HCT116 (cell line): ENCODE data around the gene GABRA4. TPM values are rescaled to one million over a fixed set of nuclear protein-coding genes. Genes with fewer than 3 reads are reported as not detected.

ENCODE experiments used
- ATAC-seq: fragments of 200-7000 bp; cut with Tn5 transposase; 2 replicates; pipeline ENCODE4 v1.9.1; 2020; ENCODE audit warnings: mild to moderate bottlenecking, moderate library complexity
- BruUV-seq: library from RNA; stranded (reverse); fragments of 400-500 nt; replicated peaks from 2 replicates; lab custom pipeline; 2021; lab: Mats Ljungman, UMichigan
- CTCF ChIA-PET: fragments of 300-600 bp; sonication (Branson Sonifier 250); formaldehyde crosslinking; loops from one replicate; lab custom pipeline; 2021; ENCODE audit warnings: antibody characterized with exemption; lab: Charles Lee
- POLR2A ChIA-PET: fragments of 300-600, 350-600 bp; sonication (Branson Sonifier 250); formaldehyde crosslinking; loops from one replicate; lab custom pipeline; 2021; ENCODE audit warnings: antibody characterized with exemption; lab: Charles Lee
- RAD21 ChIA-PET, 2 experiments: fragments of 300-600 bp; sonication (Branson Sonifier 250); formaldehyde crosslinking; loops; one replicate each; lab custom pipeline; 2023; ENCODE audit warnings: low total read pairs in 2 of 2; ENCODE audit not compliant: uncharacterized antibody in 2 of 2, unreplicated experiment in 2 of 2, low non-redundant PET in 1 of 2; lab: Charles Lee
- DNase-seq: peaks from one replicate; pipeline ENCODE4 v3.0.0-alpha.2; 2010; ENCODE audit warnings: low read depth, low spot score
- H2AFZ ChIP-seq: fragments of 200-600 bp; shearing (Covaris generic), sonication (generic); 2 replicates; pipeline ENCODE4 v1.6.1; 2017; ENCODE audit warnings: low read depth, mixed run types, mixed read lengths, antibody characterized with exemption, low read length; ENCODE audit not compliant: poor library complexity, severe bottlenecking
- H3K27ac ChIP-seq: 2 replicates; pipeline ENCODE4 v1.5.1; 2012; ENCODE audit warnings: low read depth, low read length
- H3K27me3 ChIP-seq: fragments of 200-600 bp; sonication (generic); 2 replicates; pipeline ENCODE4 v1.6.1; 2016; ENCODE audit warnings: mixed run types, low read length, mixed read lengths; ENCODE audit not compliant: insufficient read depth
- H3K36me3 ChIP-seq, 2 experiments: fragments of 200-500 bp in 1 of 2; fragments of 200-600 bp in 1 of 2; sonication (Bioruptor generic) in 1 of 2; sonication (generic) in 1 of 2; 2 replicates each; pipeline versions ENCODE4 v1.5.1 to v1.6.1; 2014 to 2016; ENCODE audit warnings: low read length in 2 of 2, inconsistent platforms in 1 of 2, mixed read lengths in 1 of 2, mixed run types in 1 of 2; ENCODE audit not compliant: insufficient read depth in 2 of 2, control insufficient read depth in 1 of 2
- H3K4me1 ChIP-seq, 2 experiments: fragments of 200-600 bp in 1 of 2; sonication (generic) in 1 of 2; 2 replicates each; pipeline versions ENCODE4 v1.5.1 to v1.6.1; 2012 to 2017; ENCODE audit warnings: low read length in 2 of 2, inconsistent platforms in 1 of 2, mild to moderate bottlenecking in 1 of 2, mixed read lengths in 1 of 2, mixed run types in 1 of 2, moderate library complexity in 1 of 2; ENCODE audit not compliant: insufficient read depth in 2 of 2, control insufficient read depth in 1 of 2
- H3K4me2 ChIP-seq: fragments of 200-600 bp; sonication (generic); 2 replicates; pipeline ENCODE4 v1.6.1; 2017; ENCODE audit warnings: mixed run types, low read length, mixed read lengths
- H3K4me3 ChIP-seq, 2 experiments: fragments of 200-600 bp in 1 of 2; sonication (generic) in 1 of 2; replicated peaks in 1 of 2; 2 replicates each; pipeline ENCODE4 v1.5.1; 2011 to 2016; ENCODE audit warnings: low read length in 2 of 2, control low read depth in 1 of 2, low read depth in 1 of 2, mild to moderate bottlenecking in 1 of 2, mixed read lengths in 1 of 2, mixed run types in 1 of 2
- H3K79me2 ChIP-seq: fragments of 200-600 bp; sonication (generic); 2 replicates; pipeline ENCODE4 v1.6.1; 2017; ENCODE audit warnings: mild to moderate bottlenecking, mixed run types, low read length, moderate library complexity, mixed read lengths; ENCODE audit not compliant: insufficient read depth
- H3K9ac ChIP-seq: fragments of 200-600 bp; sonication (generic); 2 replicates; pipeline ENCODE4 v1.6.1; 2016; ENCODE audit warnings: low read length, mixed read lengths
- H3K9me2 ChIP-seq: fragments of 200-600 bp; sonication (generic), shearing (Covaris generic); 2 replicates; pipeline ENCODE4 v1.6.1; 2017; ENCODE audit warnings: mixed run types, mild to moderate bottlenecking, moderate library complexity; ENCODE audit not compliant: insufficient read depth
- H3K9me3 ChIP-seq, 2 experiments: fragments of 200-500 bp in 1 of 2; fragments of 200-600 bp in 1 of 2; sonication (Bioruptor generic) in 1 of 2; sonication (generic) in 1 of 2; 2 replicates each; pipeline ENCODE4 v1.6.1; 2014 to 2017; ENCODE audit warnings: low read length in 2 of 2, mixed read lengths in 2 of 2, inconsistent platforms in 1 of 2, low read depth in 1 of 2, mild to moderate bottlenecking in 1 of 2, mixed run types in 1 of 2, moderate library complexity in 1 of 2; ENCODE audit not compliant: control insufficient read depth in 1 of 2, insufficient read depth in 1 of 2
- H4K20me1 ChIP-seq: fragments of 200-600 bp; sonication (generic), shearing (Covaris generic); 2 replicates; pipeline ENCODE4 v1.6.1; 2017; ENCODE audit warnings: mixed run types, mild to moderate bottlenecking, moderate library complexity; ENCODE audit not compliant: insufficient read depth
- EZH2phosphoT487 ChIP-seq: fragments of 200-600 bp; IDR thresholded peaks from 2 replicates; pipeline ENCODE4 v1.6.1; 2018; ENCODE audit warnings: antibody characterized with exemption, borderline replicate concordance
- SP1 ChIP-seq: IDR thresholded peaks from 2 replicates; pipeline ENCODE4 v1.6.1; 2012; ENCODE audit warnings: low read depth
- TCF7L2 ChIP-seq: IDR thresholded peaks from 2 replicates; pipeline ENCODE4 v1.7.0; 2011; ENCODE audit warnings: borderline replicate concordance, inconsistent platforms; ENCODE audit not compliant: insufficient read depth, insufficient read length; ENCODE audit errors: extremely low read depth
- YY1 ChIP-seq: IDR thresholded peaks from 2 replicates; pipeline ENCODE4 v1.6.1; 2011; ENCODE audit warnings: low read length, low read depth, moderate library complexity, mild to moderate bottlenecking; ENCODE audit not compliant: insufficient replicate concordance; ENCODE audit errors: extremely low read depth
- intact Hi-C: fragments of 100-400 bp; cut with micrococcal nuclease; formaldehyde crosslinking; loops from 2 replicates; pipeline ENCODE4 v1.10.0; 2022
- total RNA-seq: library from RNA; stranded (reverse); gene quantifications from one replicate; pipeline ENCODE4 v1.2.1, GENCODE V29; 2021; ENCODE audit not compliant: unreplicated experiment
- TF ChIP-seq, protein P1 (sequence below): IDR thresholded peaks from 2 replicates; pipeline ENCODE4 v1.6.1; 2012
- TF ChIP-seq, protein P2 (sequence below): IDR thresholded peaks from 2 replicates; pipeline ENCODE4 v1.6.1; 2012; ENCODE audit warnings: low read depth

Gene GABRA4
- total RNA-seq, 1 experiment from 2014 or later: not detected

DNA sequence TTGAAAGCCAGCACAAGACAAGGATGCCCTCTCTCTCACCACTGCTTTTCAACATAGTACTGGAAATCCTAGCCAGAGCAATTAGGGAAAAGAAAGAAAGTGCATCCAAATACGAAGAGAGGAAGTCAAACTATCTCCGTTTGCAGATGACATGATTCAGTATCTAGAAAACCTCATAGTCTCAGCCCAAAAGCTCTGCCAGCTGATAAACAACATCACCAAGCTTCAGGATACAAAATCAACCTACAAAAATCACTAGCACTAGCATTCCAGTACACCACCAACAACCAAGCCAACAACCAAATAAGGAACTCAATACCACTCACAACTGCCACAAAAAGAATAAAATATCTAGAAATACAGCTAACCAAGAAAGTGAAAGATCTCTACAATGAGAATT is 123.0 kb downstream of the GABRA4 start:
- RAD21 ChIA-PET: no interaction called here

More for the DNA sequence above, 123.0 kb downstream of the GABRA4 start:
- H4K20me1 ChIP-seq: no peaks in the 10 kb centered on the region
- H3K9ac ChIP-seq: no peak overlapping the region
- CTCF ChIA-PET: no interaction called here
- H3K79me2 ChIP-seq: no peaks in the 10 kb centered on the region
- H2AFZ ChIP-seq: no peak overlapping the region
- H3K9me3 ChIP-seq: peaks cover 3% of the 10 kb centered on the region in 2 experiments; a peak in 1 of 4 replicates
- BruUV-seq: no TSS peak
- no peak for TF ChIP-seq TCF7L2
- TF ChIP-seq, protein P1, sequence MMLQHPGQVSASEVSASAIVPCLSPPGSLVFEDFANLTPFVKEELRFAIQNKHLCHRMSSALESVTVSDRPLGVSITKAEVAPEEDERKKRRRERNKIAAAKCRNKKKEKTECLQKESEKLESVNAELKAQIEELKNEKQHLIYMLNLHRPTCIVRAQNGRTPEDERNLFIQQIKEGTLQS: no peak
- no peak for TF ChIP-seq SP1
- no peak for TF ChIP-seq YY1
- TF ChIP-seq EZH2phosphoT487: no peak
- TF ChIP-seq, protein P2, sequence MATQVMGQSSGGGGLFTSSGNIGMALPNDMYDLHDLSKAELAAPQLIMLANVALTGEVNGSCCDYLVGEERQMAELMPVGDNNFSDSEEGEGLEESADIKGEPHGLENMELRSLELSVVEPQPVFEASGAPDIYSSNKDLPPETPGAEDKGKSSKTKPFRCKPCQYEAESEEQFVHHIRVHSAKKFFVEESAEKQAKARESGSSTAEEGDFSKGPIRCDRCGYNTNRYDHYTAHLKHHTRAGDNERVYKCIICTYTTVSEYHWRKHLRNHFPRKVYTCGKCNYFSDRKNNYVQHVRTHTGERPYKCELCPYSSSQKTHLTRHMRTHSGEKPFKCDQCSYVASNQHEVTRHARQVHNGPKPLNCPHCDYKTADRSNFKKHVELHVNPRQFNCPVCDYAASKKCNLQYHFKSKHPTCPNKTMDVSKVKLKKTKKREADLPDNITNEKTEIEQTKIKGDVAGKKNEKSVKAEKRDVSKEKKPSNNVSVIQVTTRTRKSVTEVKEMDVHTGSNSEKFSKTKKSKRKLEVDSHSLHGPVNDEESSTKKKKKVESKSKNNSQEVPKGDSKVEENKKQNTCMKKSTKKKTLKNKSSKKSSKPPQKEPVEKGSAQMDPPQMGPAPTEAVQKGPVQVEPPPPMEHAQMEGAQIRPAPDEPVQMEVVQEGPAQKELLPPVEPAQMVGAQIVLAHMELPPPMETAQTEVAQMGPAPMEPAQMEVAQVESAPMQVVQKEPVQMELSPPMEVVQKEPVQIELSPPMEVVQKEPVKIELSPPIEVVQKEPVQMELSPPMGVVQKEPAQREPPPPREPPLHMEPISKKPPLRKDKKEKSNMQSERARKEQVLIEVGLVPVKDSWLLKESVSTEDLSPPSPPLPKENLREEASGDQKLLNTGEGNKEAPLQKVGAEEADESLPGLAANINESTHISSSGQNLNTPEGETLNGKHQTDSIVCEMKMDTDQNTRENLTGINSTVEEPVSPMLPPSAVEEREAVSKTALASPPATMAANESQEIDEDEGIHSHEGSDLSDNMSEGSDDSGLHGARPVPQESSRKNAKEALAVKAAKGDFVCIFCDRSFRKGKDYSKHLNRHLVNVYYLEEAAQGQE: no peak
- POLR2A ChIA-PET: no interaction called here
- H3K36me3 ChIP-seq: no peaks in the 10 kb centered on the region
- H3K27ac ChIP-seq: no peak overlapping the region
- DNase-seq (no peak), ATAC-seq (no peak)
- intact Hi-C loops: no loop called here
- H3K4me3 ChIP-seq: no peak overlapping the region
- no peaks in the 10 kb centered on the region for H3K27me3 ChIP-seq
- H3K9me2 ChIP-seq: no peaks in the 10 kb centered on the region
- no peak overlapping the region for H3K4me2 ChIP-seq
- H3K4me1 ChIP-seq: no peaks in the 10 kb centered on the region

Other genes with a start within 250 kb of the GABRA4 start
- gene COX7B2, start 84.3 kb downstream of the GABRA4 start, total RNA-seq: not detected
- not detected for gene GABRB1, start 38.0 kb upstream of the GABRA4 start, total RNA-seq